Left forelimb (tissue), 1 donor: Measurements from ENCODE around the gene TRIM74.
"Not testable (repeated sequence)": the region's sequence is repeated elsewhere in the genome, so short reads cannot be mapped to it uniquely, and the experiment has no call there.

Experiments
- DNase-seq: peaks from one replicate; pipeline ENCODE4 v3.0.0-alpha.2; 2018; ENCODE audit warnings: low spot score

TRIM74 gene

GRCh38 chr7:72968980-72969516 is at the start of gene TRIM74:
Gene TRIM74 (minus strand): TSS chr7:72969466. CDS start chr7:72966157, 3,309 bp downstream.
- DNase-seq: not testable (repeated sequence)

- not testable (repeated sequence) for DNase-seq
Observed at GRCh38 chr7:73006491-73006890, 37.2 kb upstream of the TRIM74 start.

GRCh38 chr7:73005693-73006447 is 36.6 kb upstream of the TRIM74 start:
- DNase-seq: not testable (repeated sequence)

- DNase-seq: not testable (repeated sequence)
Observed at GRCh38 chr7:73005356-73005692, 36.1 kb upstream of the TRIM74 start.

GRCh38 chr7:72997887-72998468 is 28.7 kb upstream of the TRIM74 start:
- DNase-seq: not testable (repeated sequence)

GRCh38 chr7:72997447-72997846 is 28.2 kb upstream of the TRIM74 start:
- not testable (repeated sequence) for DNase-seq

GRCh38 chr7:72995484-72995883 is 26.2 kb upstream of the TRIM74 start:
- not testable (repeated sequence) for DNase-seq

- not testable (repeated sequence) for DNase-seq
Observed at GRCh38 chr7:72990146-72990913, 21.1 kb upstream of the TRIM74 start.

- DNase-seq: not testable (repeated sequence)
Observed at GRCh38 chr7:72982084-72982483, 12.8 kb upstream of the TRIM74 start.

GRCh38 chr7:72980382-72980781 is 11.1 kb upstream of the TRIM74 start:
- DNase-seq: not testable (repeated sequence)

- DNase-seq: not testable (repeated sequence)
Observed at GRCh38 chr7:72976434-72976833, 7.2 kb upstream of the TRIM74 start.

GRCh38 chr7:72975656-72976286 is 6.5 kb upstream of the TRIM74 start:
- peak; percentile 49 for DNase-seq

- not testable (repeated sequence) for DNase-seq
Observed at GRCh38 chr7:72974781-72975180, 5.5 kb upstream of the TRIM74 start.

GRCh38 chr7:72971505-72971904 is 2.2 kb upstream of the TRIM74 start:
- DNase-seq: not testable (repeated sequence)

- not testable (repeated sequence) for DNase-seq
Observed at GRCh38 chr7:72969688-72970087, 422 bp upstream of the TRIM74 start.

GRCh38 chr7:72966892-72967291 is 2.4 kb downstream of the TRIM74 start:
- not testable (repeated sequence) for DNase-seq

- DNase-seq: not testable (repeated sequence)
Observed at GRCh38 chr7:72965186-72965975, 3.9 kb downstream of the TRIM74 start.

GRCh38 chr7:72963056-72963455 is 6.2 kb downstream of the TRIM74 start:
- not testable (repeated sequence) for DNase-seq

GRCh38 chr7:72961346-72961650 is 8.0 kb downstream of the TRIM74 start:
- DNase-seq: not testable (repeated sequence)

- DNase-seq: not testable (repeated sequence)
Observed at GRCh38 chr7:72960626-72961345, 8.5 kb downstream of the TRIM74 start.

- not testable (repeated sequence) for DNase-seq
Observed at GRCh38 chr7:72960029-72960428, 9.2 kb downstream of the TRIM74 start.
